HCT116 (cell line): ENCODE results near the gene NEURL3. TPM values are rescaled to one million over a fixed set of nuclear protein-coding genes. Genes with fewer than 3 reads are reported as not detected.

Experiments used
- ATAC-seq: fragments of 200-7000 bp; cut with Tn5 transposase; 2 replicates; pipeline ENCODE4 v1.9.1; 2020; ENCODE audit warnings: mild to moderate bottlenecking, moderate library complexity
- BruUV-seq: library from RNA; stranded (reverse); fragments of 400-500 nt; replicated peaks from 2 replicates; lab custom pipeline; 2021; lab: Mats Ljungman, UMichigan
- CTCF ChIA-PET: fragments of 300-600 bp; sonication (Branson Sonifier 250); formaldehyde crosslinking; loops from one replicate; lab custom pipeline; 2021; ENCODE audit warnings: antibody characterized with exemption; lab: Charles Lee
- POLR2A ChIA-PET: fragments of 300-600, 350-600 bp; sonication (Branson Sonifier 250); formaldehyde crosslinking; loops from one replicate; lab custom pipeline; 2021; ENCODE audit warnings: antibody characterized with exemption; lab: Charles Lee
- RAD21 ChIA-PET, 2 experiments: fragments of 300-600 bp; sonication (Branson Sonifier 250); formaldehyde crosslinking; loops; one replicate each; lab custom pipeline; 2023; ENCODE audit warnings: low total read pairs in 2 of 2; ENCODE audit not compliant: uncharacterized antibody in 2 of 2, unreplicated experiment in 2 of 2, low non-redundant PET in 1 of 2; lab: Charles Lee
- DNase-seq: peaks from one replicate; pipeline ENCODE4 v3.0.0-alpha.2; 2010; ENCODE audit warnings: low read depth, low spot score
- H2AFZ ChIP-seq: fragments of 200-600 bp; shearing (Covaris generic), sonication (generic); 2 replicates; pipeline ENCODE4 v1.6.1; 2017; ENCODE audit warnings: low read depth, mixed run types, mixed read lengths, antibody characterized with exemption, low read length; ENCODE audit not compliant: poor library complexity, severe bottlenecking
- H3K27ac ChIP-seq: 2 replicates; pipeline ENCODE4 v1.5.1; 2012; ENCODE audit warnings: low read depth, low read length
- H3K27me3 ChIP-seq: fragments of 200-600 bp; sonication (generic); 2 replicates; pipeline ENCODE4 v1.6.1; 2016; ENCODE audit warnings: mixed run types, low read length, mixed read lengths; ENCODE audit not compliant: insufficient read depth
- H3K36me3 ChIP-seq, 2 experiments: fragments of 200-500 bp in 1 of 2; fragments of 200-600 bp in 1 of 2; sonication (Bioruptor generic) in 1 of 2; sonication (generic) in 1 of 2; 2 replicates each; pipeline versions ENCODE4 v1.5.1 to v1.6.1; 2014 to 2016; ENCODE audit warnings: low read length in 2 of 2, inconsistent platforms in 1 of 2, mixed read lengths in 1 of 2, mixed run types in 1 of 2; ENCODE audit not compliant: insufficient read depth in 2 of 2, control insufficient read depth in 1 of 2
- H3K4me1 ChIP-seq, 2 experiments: fragments of 200-600 bp in 1 of 2; sonication (generic) in 1 of 2; 2 replicates each; pipeline versions ENCODE4 v1.5.1 to v1.6.1; 2012 to 2017; ENCODE audit warnings: low read length in 2 of 2, inconsistent platforms in 1 of 2, mild to moderate bottlenecking in 1 of 2, mixed read lengths in 1 of 2, mixed run types in 1 of 2, moderate library complexity in 1 of 2; ENCODE audit not compliant: insufficient read depth in 2 of 2, control insufficient read depth in 1 of 2
- H3K4me2 ChIP-seq: fragments of 200-600 bp; sonication (generic); 2 replicates; pipeline ENCODE4 v1.6.1; 2017; ENCODE audit warnings: mixed run types, low read length, mixed read lengths
- H3K4me3 ChIP-seq, 2 experiments: fragments of 200-600 bp in 1 of 2; sonication (generic) in 1 of 2; replicated peaks in 1 of 2; 2 replicates each; pipeline ENCODE4 v1.5.1; 2011 to 2016; ENCODE audit warnings: low read length in 2 of 2, control low read depth in 1 of 2, low read depth in 1 of 2, mild to moderate bottlenecking in 1 of 2, mixed read lengths in 1 of 2, mixed run types in 1 of 2
- H3K79me2 ChIP-seq: fragments of 200-600 bp; sonication (generic); 2 replicates; pipeline ENCODE4 v1.6.1; 2017; ENCODE audit warnings: mild to moderate bottlenecking, mixed run types, low read length, moderate library complexity, mixed read lengths; ENCODE audit not compliant: insufficient read depth
- H3K9ac ChIP-seq: fragments of 200-600 bp; sonication (generic); 2 replicates; pipeline ENCODE4 v1.6.1; 2016; ENCODE audit warnings: low read length, mixed read lengths
- H3K9me2 ChIP-seq: fragments of 200-600 bp; sonication (generic), shearing (Covaris generic); 2 replicates; pipeline ENCODE4 v1.6.1; 2017; ENCODE audit warnings: mixed run types, mild to moderate bottlenecking, moderate library complexity; ENCODE audit not compliant: insufficient read depth
- H3K9me3 ChIP-seq, 2 experiments: fragments of 200-500 bp in 1 of 2; fragments of 200-600 bp in 1 of 2; sonication (Bioruptor generic) in 1 of 2; sonication (generic) in 1 of 2; 2 replicates each; pipeline ENCODE4 v1.6.1; 2014 to 2017; ENCODE audit warnings: low read length in 2 of 2, mixed read lengths in 2 of 2, inconsistent platforms in 1 of 2, low read depth in 1 of 2, mild to moderate bottlenecking in 1 of 2, mixed run types in 1 of 2, moderate library complexity in 1 of 2; ENCODE audit not compliant: control insufficient read depth in 1 of 2, insufficient read depth in 1 of 2
- H4K20me1 ChIP-seq: fragments of 200-600 bp; sonication (generic), shearing (Covaris generic); 2 replicates; pipeline ENCODE4 v1.6.1; 2017; ENCODE audit warnings: mixed run types, mild to moderate bottlenecking, moderate library complexity; ENCODE audit not compliant: insufficient read depth
- CBX3 ChIP-seq: IDR thresholded peaks from 2 replicates; pipeline ENCODE4 v1.6.1; 2012; ENCODE audit warnings: low read depth
- ELF1 ChIP-seq: IDR thresholded peaks from 2 replicates; pipeline ENCODE4 v1.6.1; 2012; ENCODE audit warnings: low read depth, borderline replicate concordance
- EZH2 ChIP-seq: fragments of 200-600 bp; sonication (generic); IDR thresholded peaks from 2 replicates; pipeline ENCODE4 v1.6.1; 2017; ENCODE audit warnings: antibody characterized with exemption, mixed run types
- EZH2phosphoT487 ChIP-seq: fragments of 200-600 bp; IDR thresholded peaks from 2 replicates; pipeline ENCODE4 v1.6.1; 2018; ENCODE audit warnings: antibody characterized with exemption, borderline replicate concordance
- FOSL1 ChIP-seq: IDR thresholded peaks from 2 replicates; pipeline ENCODE4 v1.6.1; 2012; ENCODE audit warnings: low read depth
- JUND ChIP-seq: IDR thresholded peaks from 2 replicates; pipeline ENCODE4 v1.6.1; 2012
- MAX ChIP-seq: IDR thresholded peaks from 2 replicates; pipeline ENCODE4 v1.6.1; 2012
- POLR2A ChIP-seq: IDR thresholded peaks from 2 replicates; pipeline ENCODE4 v1.7.0; 2011; ENCODE audit warnings: borderline replicate concordance; ENCODE audit not compliant: insufficient read depth, insufficient read length; ENCODE audit errors: extremely low read depth
- POLR2AphosphoS5 ChIP-seq: IDR thresholded peaks from 2 replicates; pipeline ENCODE4 v1.6.1; 2011; ENCODE audit warnings: mild to moderate bottlenecking, low read depth, low read length, moderate library complexity
- RAD21 ChIP-seq: IDR thresholded peaks from 2 replicates; pipeline ENCODE4 v1.6.1; 2012; ENCODE audit warnings: low read depth, mild to moderate bottlenecking
- SIN3A ChIP-seq: IDR thresholded peaks from 2 replicates; pipeline ENCODE4 v1.6.1; 2012; ENCODE audit warnings: low read depth
- SP1 ChIP-seq: IDR thresholded peaks from 2 replicates; pipeline ENCODE4 v1.6.1; 2012; ENCODE audit warnings: low read depth
- SRF ChIP-seq: IDR thresholded peaks from 2 replicates; pipeline ENCODE4 v1.6.1; 2012; ENCODE audit warnings: low read depth
- ZFX ChIP-seq: fragments of 450-650 bp; IDR thresholded peaks from 2 replicates; pipeline ENCODE4 v1.6.1; 2017
- ZNF274 ChIP-seq: fragments of 200-500 bp; sonication (Bioruptor generic); IDR thresholded peaks from 2 replicates; pipeline ENCODE4 v1.6.1; 2014; ENCODE audit warnings: mild to moderate bottlenecking, low read depth, low read length, inconsistent platforms
- intact Hi-C: fragments of 100-400 bp; cut with micrococcal nuclease; formaldehyde crosslinking; loops from 2 replicates; pipeline ENCODE4 v1.10.0; 2022
- total RNA-seq: library from RNA; stranded (reverse); gene quantifications from one replicate; pipeline ENCODE4 v1.2.1, GENCODE V29; 2021; ENCODE audit not compliant: unreplicated experiment
- TF ChIP-seq, protein P1 (sequence below): IDR thresholded peaks from 2 replicates; pipeline ENCODE4 v1.6.1; 2012

The NEURL3 gene
- total RNA-seq, 1 experiment from 2014 or later: not detected

- no peaks in the 10 kb centered on the region for H3K36me3 ChIP-seq
- no peak overlapping the region for H3K27ac ChIP-seq
- no TSS peak for BruUV-seq
- TF ChIP-seq CBX3 (no peak), POLR2AphosphoS5 (no peak), ELF1 (no peak), SRF (no peak), EZH2phosphoT487 (no peak), FOSL1 (no peak), POLR2A (no peak), SP1 (no peak), JUND (no peak), SIN3A (no peak), EZH2 (no peak), RAD21 (no peak), ZNF274 (no peak), ZFX (no peak), MAX (no peak)
- TF ChIP-seq, protein P1, sequence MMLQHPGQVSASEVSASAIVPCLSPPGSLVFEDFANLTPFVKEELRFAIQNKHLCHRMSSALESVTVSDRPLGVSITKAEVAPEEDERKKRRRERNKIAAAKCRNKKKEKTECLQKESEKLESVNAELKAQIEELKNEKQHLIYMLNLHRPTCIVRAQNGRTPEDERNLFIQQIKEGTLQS: no peak
- ATAC-seq (no peak), DNase-seq (no peak)
- H3K9ac ChIP-seq: no peak overlapping the region
- H3K4me2 ChIP-seq: no peak overlapping the region
- H3K9me2 ChIP-seq: no peaks in the 10 kb centered on the region
- no peaks in the 10 kb centered on the region for H3K79me2 ChIP-seq
- H3K4me3 ChIP-seq: no peak overlapping the region
- ChIA-PET RAD21 (no interaction called here), CTCF (interaction anchor here (1.2 kb wide), 1 partner anchor 12 kb away, joined by 4 read pairs; no protein-coding TSS in a partner anchor), POLR2A (no interaction called here)
- H3K27me3 ChIP-seq: no peaks in the 10 kb centered on the region
- intact Hi-C loops: no loop called here
- no peaks in the 10 kb centered on the region for H3K9me3 ChIP-seq
- H4K20me1 ChIP-seq: no peaks in the 10 kb centered on the region
- peaks cover 9 to 25% of the 10 kb centered on the region in 2 experiments; a peak in 3 of 4 replicates for H3K4me1 ChIP-seq
- H2AFZ ChIP-seq: no peak overlapping the region
Measured at GRCh38 chr2:96547203-96547641, 42.1 kb upstream of the NEURL3 start.
